ENCODE measurements around the gene ERI3.
"Not testable (repeated sequence)": the region's sequence is repeated elsewhere in the genome, so short reads cannot be mapped to it uniquely, and the experiment has no call there.

Gene ERI3

DNA sequence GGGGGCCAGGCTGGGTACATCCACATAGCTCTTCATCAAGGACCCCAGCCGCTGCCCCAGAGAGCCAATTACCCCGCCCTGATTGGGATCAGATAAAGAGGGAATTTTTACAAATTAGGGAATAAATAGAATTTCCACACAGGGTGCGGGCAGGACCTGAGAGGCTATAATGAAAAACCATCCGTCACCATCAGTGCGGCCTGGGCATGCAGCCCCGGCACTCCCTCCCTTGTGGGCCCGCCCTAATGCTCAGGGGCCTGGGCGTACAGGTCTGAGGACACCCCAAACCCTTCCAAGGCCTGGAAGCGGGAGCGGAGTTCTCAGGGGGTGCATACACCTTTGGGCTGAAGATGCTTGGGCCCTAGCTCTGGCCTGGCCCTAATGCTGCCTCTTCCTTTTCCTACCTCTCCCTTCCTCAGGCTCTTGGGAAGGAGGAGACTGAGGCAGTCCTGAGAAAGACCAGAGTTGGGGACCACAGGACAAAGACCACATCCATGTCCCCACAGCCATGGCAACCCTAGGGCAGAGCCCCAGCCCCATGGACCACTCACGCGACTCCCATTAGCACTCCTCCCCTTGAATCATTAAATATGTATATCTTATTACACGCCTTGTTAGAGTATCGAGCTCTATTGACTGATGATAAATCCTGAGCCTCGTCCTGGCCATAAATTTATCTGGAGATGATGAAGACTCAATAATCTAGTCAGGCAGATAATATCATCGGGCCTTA lies 125.5 kb downstream of the ERI3 start:
- no peak for DNase-seq

DNA sequence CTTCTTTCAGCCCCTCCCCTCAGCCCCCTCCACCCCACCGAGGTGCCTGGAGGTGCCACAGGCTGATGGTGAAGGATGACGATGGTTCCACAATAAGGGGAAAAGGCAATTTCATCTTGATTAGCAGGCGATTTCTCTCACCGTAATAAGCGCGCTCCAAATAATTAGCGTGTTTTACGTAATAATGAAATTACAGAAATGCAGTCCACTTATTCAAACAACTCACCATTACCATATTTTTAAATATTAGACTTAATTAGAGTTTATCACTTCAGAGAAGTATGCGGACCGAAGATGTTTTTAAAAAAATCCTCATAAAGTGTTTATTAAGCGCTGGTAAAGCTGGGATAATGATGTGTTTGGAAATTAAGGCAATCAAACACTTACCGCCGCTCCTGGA lies 126.8 kb downstream of the ERI3 start:
- no peak for DNase-seq

GRCh38 chr1:44227211-44227610 lies 127.8 kb downstream of the ERI3 start:
- DNase-seq: no peak

DNA sequence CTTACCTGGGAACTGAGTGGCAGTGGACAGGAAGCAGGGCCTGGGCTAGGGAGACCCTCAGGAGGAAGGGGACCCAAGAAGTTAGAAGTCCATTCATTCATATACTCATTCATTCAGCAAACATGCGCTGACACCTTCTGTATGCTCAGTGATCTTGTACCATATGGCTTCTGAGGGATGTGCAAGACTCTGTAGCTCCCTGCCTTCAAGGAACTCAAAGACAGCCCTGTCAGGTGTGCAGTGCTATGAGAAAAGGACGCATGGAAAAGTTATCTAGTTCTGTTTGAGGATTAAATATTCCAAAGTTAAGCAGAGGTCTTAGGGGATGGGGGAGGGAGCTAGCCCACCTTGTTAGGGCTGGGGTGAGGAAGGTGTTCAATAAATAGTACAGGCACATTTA lies 129.3 kb downstream of the ERI3 start:
- no peak for DNase-seq

- DNase-seq: no peak
Observed at GRCh38 chr1:44223187-44223610, 131.9 kb downstream of the ERI3 start.

GRCh38 chr1:44222397-44223186 lies 132.5 kb downstream of the ERI3 start:
- no peak for DNase-seq

DNA sequence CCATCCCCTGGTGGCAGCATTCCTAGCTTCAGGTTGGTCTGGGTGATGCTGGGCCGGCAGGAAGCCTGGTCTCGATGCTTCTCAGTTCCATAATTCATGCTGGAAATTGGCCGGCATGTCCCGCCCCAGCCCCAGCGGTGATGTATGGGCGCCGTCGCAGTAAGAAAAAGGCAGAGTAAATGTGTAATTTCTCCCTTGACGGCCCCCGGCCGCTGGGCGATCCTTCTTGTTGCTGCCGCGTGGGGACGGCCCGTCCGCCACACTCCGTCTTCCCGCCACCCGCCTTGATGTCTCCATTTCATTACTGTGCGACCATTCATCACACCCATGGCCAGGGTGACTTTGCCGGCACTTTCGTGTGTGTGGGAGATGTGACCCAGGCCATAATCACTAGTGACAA lies 133.3 kb downstream of the ERI3 start:
- DNase-seq: no peak

GRCh38 chr1:44220755-44221154 lies 134.3 kb downstream of the ERI3 start:
- DNase-seq: no peak

- DNase-seq: no peak
Observed at GRCh38 chr1:44220001-44220751, 134.9 kb downstream of the ERI3 start.

GRCh38 chr1:44219301-44219626 lies 135.8 kb downstream of the ERI3 start:
- no peak for DNase-seq

- no peak for DNase-seq
Observed at GRCh38 chr1:44218503-44219300, 136.4 kb downstream of the ERI3 start.

DNA sequence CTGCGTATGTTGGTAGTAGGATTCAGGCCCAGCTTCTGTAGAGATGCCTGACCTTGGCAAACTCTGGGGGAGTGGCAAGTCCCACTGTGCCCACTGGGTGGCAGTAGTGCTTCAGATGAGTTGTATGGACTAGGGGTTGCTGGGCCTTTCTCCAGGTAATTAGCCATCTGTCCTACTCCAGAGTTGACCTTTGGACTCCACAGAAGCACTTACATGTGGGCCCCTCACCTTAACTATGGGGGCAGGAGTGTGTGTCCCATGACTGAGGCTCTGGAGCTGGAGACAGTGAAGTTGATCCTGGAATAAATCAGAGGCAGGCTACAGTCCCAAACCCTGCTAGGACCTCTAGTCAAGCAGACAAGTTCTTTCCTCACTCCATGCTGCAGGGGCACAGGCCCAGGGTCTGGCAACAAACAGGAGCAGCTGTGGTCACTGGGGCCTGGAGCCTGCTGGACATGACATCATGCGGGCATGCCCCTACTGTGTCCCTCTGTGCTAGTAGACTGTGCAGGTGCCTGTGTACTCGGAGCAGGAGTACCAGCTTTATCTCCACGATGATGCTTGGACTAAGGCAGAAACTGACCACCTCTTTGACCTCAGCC lies 137.1 kb downstream of the ERI3 start:
- peak; percentile 69 for DNase-seq

DNA sequence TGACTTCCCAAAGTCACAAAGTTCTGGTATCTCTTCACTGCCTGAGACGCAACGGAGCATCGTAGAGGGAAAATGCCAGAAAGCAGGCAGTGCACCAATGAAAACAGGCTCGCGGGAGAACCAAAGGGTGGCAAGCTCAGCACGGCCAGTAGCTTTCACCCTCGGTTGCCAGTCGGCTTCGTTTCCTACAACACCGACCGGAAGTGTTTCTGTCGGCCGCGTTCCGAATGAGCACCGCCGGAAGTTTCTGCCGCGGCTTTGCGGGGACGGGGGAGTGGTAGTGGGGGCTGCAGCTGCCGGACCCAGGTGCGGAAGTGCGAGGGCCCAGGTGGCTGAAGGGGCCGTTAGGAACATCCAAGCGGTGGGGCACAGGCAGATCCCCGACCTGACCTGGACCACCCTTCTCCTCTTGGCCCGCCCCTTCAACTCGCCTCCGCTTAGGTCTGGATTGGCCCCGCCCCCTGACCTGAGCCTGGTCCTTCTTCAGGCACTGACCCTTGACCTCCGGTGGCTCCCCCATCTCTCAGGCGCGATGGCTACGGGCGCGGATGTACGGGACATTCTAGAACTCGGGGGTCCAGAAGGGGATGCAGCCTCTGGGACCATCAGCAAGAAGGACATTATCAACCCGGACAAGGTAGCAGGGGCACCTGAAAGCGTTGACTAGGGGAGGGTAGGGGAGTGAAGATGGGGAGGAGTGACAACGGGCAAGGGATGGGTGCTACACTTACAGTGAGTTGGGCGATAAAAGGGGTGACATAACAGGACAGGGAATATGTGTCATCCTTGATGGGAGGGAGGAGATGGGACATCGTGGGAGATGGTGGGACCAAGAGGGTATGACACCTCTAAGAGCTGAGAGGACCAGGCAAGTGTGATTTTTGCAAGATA lies 141.6 kb downstream of the ERI3 start, which contains the start of gene DMAP1:
DMAP1 (plus strand) TSS at position 250 of the 891 bp plus-strand sequence; CDS start at position 533, 283 bp downstream.
- DNase-seq: peak; percentile 91

GRCh38 chr1:44212355-44213221 lies 142.5 kb downstream of the ERI3 start:
- DNase-seq: no peak

DNA sequence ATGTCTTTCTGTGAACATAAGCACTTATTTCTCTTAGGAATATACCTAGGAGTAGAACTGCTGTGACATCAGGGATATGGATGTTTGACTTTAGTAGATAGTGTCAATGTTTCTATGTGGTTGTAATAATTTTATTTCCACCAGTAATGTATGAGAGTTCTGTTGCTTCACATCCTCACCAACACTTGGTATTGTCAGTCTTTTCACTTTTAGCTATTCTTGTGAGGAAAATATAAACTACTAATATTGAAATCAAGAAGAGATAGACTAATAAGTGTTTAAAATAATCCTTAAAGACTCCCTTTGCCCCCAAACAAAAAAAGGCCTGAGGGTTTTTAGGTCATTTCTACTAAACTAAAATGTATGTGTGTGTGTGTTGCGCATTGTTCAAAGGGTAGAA lies 144.5 kb downstream of the ERI3 start:
- no peak for DNase-seq

GRCh38 chr1:44208226-44208625 lies 146.8 kb downstream of the ERI3 start:
- no peak for DNase-seq

- DNase-seq: not testable (repeated sequence)
Observed at GRCh38 chr1:44206545-44206944, 148.5 kb downstream of the ERI3 start.

DNA sequence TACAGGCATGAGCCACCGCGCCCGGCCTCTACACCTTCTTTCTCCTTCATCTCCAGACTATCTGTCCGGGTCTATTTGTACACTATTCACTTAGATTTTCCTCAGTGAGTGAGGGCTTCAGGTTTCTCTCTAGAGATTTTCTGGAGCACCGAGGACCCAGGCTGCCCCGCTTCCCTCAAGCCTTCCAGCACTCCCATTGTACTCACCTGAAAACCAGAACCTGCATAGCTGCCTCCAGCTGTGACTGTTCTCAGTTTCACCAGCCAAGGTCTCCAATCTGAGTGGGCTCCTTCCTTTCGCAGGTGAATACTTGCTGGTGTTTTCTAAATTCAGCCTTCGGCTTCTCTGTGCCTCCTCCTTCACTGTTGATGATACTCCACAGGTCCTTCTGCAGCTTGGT lies 154.7 kb downstream of the ERI3 start:
- no peak for DNase-seq

DNA sequence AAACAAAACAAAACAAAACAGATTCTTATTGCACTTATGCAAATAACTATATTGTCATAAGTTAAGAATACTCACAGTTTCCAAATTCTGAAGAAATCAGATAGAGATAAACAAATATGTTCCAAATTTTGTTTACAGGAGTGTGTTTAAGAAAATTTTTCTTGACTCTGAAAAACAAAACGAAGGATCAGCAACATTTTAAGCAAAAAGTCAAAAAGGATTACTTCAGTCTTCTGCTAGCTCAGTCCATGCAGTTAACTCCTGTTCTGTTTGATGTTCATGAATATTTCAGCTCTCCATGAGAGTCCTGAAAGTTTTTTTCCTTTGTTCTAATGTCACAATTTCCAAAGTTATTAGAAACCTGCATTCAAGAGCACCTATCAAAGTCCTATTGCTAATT lies 180.4 kb downstream of the ERI3 start:
- DNase-seq: no peak

All from NCI-H2171 treated with DMSO at 0.1 percent for 48 hours (cell line).